SK-N-SH treated with all-trans-retinoic acid at 6 μM for 48 hours (cell line): ENCODE data around the gene DNAJA2.

Source experiments
- ATAC-seq: fragments of 200-7000 bp; cut with Tn5 transposase; 3 replicates; pipeline ENCODE4 v1.9.1; 2020; ENCODE audit warnings: mild to moderate bottlenecking, moderate library complexity
- BACH2 ChIP-seq: fragments of 250-450 bp; sonication (Bioruptor Pico); IDR thresholded peaks from 2 replicates; pipeline ENCODE4 v1.9.0; 2021; ENCODE audit warnings: mild to moderate bottlenecking, borderline replicate concordance
- CREB5 ChIP-seq: fragments of 250-450 bp; sonication (Bioruptor Pico); IDR thresholded peaks from 2 replicates; pipeline ENCODE4 v1.5.1; 2020; ENCODE audit warnings: low read depth, mild to moderate bottlenecking, moderate library complexity
- ESRRG ChIP-seq: fragments of 250-450 bp; sonication (Bioruptor Pico); IDR thresholded peaks from 2 replicates; pipeline ENCODE4 v1.6.1; 2021; ENCODE audit warnings: mild to moderate bottlenecking
- ISL1 ChIP-seq: fragments of 250-450 bp; sonication (Bioruptor Pico); IDR thresholded peaks from 2 replicates; pipeline ENCODE4 v2.1.2; 2022; ENCODE audit warnings: mild to moderate bottlenecking, moderate library complexity
- OSR1 ChIP-seq: fragments of 250-450 bp; sonication (Bioruptor Pico); IDR thresholded peaks from 2 replicates; pipeline ENCODE4 v1.8.0; 2022; ENCODE audit warnings: moderate library complexity, mild to moderate bottlenecking, inconsistent platforms
- RARB ChIP-seq: fragments of 250-450 bp; sonication (Bioruptor Pico); IDR thresholded peaks from 2 replicates; pipeline ENCODE4 v1.8.0; 2021; ENCODE audit warnings: mild to moderate bottlenecking, moderate library complexity
- SNAI2 ChIP-seq: fragments of 250-450 bp; sonication (Bioruptor Pico); IDR thresholded peaks from 2 replicates; pipeline ENCODE4 v1.5.0; 2020; ENCODE audit warnings: mild to moderate bottlenecking, moderate library complexity
- TCF4 ChIP-seq: fragments of 250-450 bp; sonication (Bioruptor Pico); IDR thresholded peaks from 2 replicates; pipeline ENCODE4 v1.8.0; 2021; ENCODE audit warnings: mild to moderate bottlenecking, moderate library complexity, borderline replicate concordance
- TOX ChIP-seq: fragments of 250-450 bp; sonication (Bioruptor Pico); IDR thresholded peaks from 2 replicates; pipeline ENCODE4 v1.8.0; 2021; ENCODE audit warnings: mild to moderate bottlenecking, moderate library complexity, borderline replicate concordance
- ZC3H10 ChIP-seq: fragments of 250-450 bp; sonication (Bioruptor Pico); IDR thresholded peaks from 2 replicates; pipeline ENCODE4 v1.5.1; 2021; ENCODE audit warnings: mild to moderate bottlenecking, moderate library complexity
- ZFP3 ChIP-seq: fragments of 250-450 bp; sonication (Bioruptor Pico); IDR thresholded peaks from 2 replicates; pipeline ENCODE4 v1.5.0; 2020; ENCODE audit warnings: mild to moderate bottlenecking, moderate library complexity
- ZFP30 ChIP-seq: fragments of 450-650 bp; formaldehyde crosslinking; IDR thresholded peaks from 2 replicates; pipeline ENCODE4 v1.5.0; 2022; ENCODE audit warnings: mild to moderate bottlenecking, moderate library complexity
- ZNF565 ChIP-seq: fragments of 450-650 bp; formaldehyde crosslinking; conservative IDR thresholded peaks from 2 replicates; pipeline ENCODE4 v1.5.0; 2020; ENCODE audit warnings: low read depth, mild to moderate bottlenecking, moderate library complexity
- ZNF70 ChIP-seq: fragments of 450-650 bp; formaldehyde crosslinking; IDR thresholded peaks from 2 replicates; pipeline ENCODE4 v1.5.0; 2020; ENCODE audit warnings: mild to moderate bottlenecking, moderate library complexity
- ZNF8 ChIP-seq: fragments of 450-650 bp; formaldehyde crosslinking; IDR thresholded peaks from 2 replicates; pipeline ENCODE4 v1.5.0; 2020; ENCODE audit warnings: mild to moderate bottlenecking, moderate library complexity
- TF ChIP-seq, protein P1 (sequence below): fragments of 250-450 bp; sonication (Bioruptor Pico); IDR thresholded peaks from 2 replicates; pipeline ENCODE4 v1.5.0; 2020; ENCODE audit warnings: mild to moderate bottlenecking, moderate library complexity
- TF ChIP-seq, protein P2 (sequence below): fragments of 250-450 bp; sonication (Bioruptor Pico); IDR thresholded peaks from 2 replicates; pipeline ENCODE4 v1.5.1; 2021; ENCODE audit warnings: mild to moderate bottlenecking, moderate library complexity
- TF ChIP-seq, protein P3 (sequence below): fragments of 250-450 bp; sonication (Bioruptor Pico); IDR thresholded peaks from 2 replicates; pipeline ENCODE4 v1.8.0; 2021; ENCODE audit warnings: low read depth, mild to moderate bottlenecking, moderate library complexity, borderline replicate concordance

DNAJA2 gene

DNA sequence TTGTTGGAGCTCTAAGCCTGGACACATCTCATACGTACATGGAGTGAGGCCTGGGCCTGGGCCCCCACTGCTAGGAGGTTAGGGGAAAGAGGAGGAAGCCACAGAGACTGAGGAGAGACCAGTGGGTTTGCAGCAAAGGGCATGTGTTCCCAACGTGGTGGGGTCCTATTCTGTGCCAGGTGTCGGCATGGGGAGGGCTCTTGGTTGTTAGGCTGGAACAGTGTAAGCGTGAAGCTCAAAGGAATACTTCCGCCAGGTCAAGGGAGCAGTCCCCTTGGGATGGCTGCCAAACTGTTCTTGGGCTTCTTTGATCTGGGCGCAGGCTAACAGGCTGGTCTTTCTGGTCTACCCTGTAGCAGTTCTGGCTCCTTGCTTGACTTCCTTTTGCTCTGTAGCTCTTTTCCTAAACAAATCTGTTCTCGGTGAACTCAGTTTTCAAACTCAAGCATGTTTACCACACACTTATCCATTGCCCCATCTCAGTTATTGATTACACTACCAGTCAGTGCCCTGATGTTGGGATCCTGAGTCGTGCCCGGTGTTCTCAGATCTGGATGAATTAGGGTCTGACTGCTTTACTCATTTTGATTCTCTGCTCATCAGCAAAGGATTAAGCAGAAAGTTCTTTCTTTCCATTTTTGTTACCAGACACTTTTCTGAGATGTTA is 52.9 kb downstream of the DNAJA2 start:
- no peak for ATAC-seq
- TF ChIP-seq OSR1 (CRISPR knock-in tag): no peak
- no peak for TF ChIP-seq ISL1
- TF ChIP-seq ZC3H10 (CRISPR knock-in tag): no peak
- TF ChIP-seq ZFP30 (CRISPR knock-in tag): no peak
- no peak for TF ChIP-seq TOX
- no peak for TF ChIP-seq RARB (CRISPR knock-in tag)
- no peak for TF ChIP-seq ZNF8 (CRISPR knock-in tag)
- TF ChIP-seq ZNF565 (CRISPR knock-in tag): no peak

GRCh38 chr16:46918905-46919792 is 54.3 kb downstream of the DNAJA2 start:
- TF ChIP-seq BACH2 (CRISPR knock-in tag) (no peak), CREB5 (CRISPR knock-in tag) (no peak), ZNF8 (CRISPR knock-in tag) (no peak)
- no peak for ATAC-seq

- no peak for ATAC-seq
- TF ChIP-seq ZNF8 (CRISPR knock-in tag): no peak
- TF ChIP-seq ZC3H10 (CRISPR knock-in tag): no peak
- no peak for TF ChIP-seq ZFP30 (CRISPR knock-in tag)
- TF ChIP-seq TCF4 (CRISPR knock-in tag): no peak
- TF ChIP-seq, protein P1, sequence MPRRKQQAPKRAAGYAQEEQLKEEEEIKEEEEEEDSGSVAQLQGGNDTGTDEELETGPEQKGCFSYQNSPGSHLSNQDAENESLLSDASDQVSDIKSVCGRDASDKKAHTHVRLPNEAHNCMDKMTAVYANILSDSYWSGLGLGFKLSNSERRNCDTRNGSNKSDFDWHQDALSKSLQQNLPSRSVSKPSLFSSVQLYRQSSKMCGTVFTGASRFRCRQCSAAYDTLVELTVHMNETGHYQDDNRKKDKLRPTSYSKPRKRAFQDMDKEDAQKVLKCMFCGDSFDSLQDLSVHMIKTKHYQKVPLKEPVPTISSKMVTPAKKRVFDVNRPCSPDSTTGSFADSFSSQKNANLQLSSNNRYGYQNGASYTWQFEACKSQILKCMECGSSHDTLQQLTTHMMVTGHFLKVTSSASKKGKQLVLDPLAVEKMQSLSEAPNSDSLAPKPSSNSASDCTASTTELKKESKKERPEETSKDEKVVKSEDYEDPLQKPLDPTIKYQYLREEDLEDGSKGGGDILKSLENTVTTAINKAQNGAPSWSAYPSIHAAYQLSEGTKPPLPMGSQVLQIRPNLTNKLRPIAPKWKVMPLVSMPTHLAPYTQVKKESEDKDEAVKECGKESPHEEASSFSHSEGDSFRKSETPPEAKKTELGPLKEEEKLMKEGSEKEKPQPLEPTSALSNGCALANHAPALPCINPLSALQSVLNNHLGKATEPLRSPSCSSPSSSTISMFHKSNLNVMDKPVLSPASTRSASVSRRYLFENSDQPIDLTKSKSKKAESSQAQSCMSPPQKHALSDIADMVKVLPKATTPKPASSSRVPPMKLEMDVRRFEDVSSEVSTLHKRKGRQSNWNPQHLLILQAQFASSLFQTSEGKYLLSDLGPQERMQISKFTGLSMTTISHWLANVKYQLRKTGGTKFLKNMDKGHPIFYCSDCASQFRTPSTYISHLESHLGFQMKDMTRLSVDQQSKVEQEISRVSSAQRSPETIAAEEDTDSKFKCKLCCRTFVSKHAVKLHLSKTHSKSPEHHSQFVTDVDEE: no peak
- no peak for TF ChIP-seq TOX
These were observed 55.1 kb downstream of the DNAJA2 start for GRCh38 chr16:46918400-46918799.

GRCh38 chr16:46916980-46917379 is 56.5 kb downstream of the DNAJA2 start:
- ATAC-seq: peak; percentile 86
- TF ChIP-seq SNAI2: no peak
- TF ChIP-seq ZFP3 (CRISPR knock-in tag): no peak
- TF ChIP-seq, protein P1: no peak
- TF ChIP-seq, protein P2, sequence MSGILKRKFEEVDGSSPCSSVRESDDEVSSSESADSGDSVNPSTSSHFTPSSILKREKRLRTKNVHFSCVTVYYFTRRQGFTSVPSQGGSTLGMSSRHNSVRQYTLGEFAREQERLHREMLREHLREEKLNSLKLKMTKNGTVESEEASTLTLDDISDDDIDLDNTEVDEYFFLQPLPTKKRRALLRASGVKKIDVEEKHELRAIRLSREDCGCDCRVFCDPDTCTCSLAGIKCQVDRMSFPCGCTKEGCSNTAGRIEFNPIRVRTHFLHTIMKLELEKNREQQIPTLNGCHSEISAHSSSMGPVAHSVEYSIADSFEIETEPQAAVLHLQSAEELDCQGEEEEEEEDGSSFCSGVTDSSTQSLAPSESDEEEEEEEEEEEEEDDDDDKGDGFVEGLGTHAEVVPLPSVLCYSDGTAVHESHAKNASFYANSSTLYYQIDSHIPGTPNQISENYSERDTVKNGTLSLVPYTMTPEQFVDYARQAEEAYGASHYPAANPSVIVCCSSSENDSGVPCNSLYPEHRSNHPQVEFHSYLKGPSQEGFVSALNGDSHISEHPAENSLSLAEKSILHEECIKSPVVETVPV (CRISPR knock-in tag): no peak
- TF ChIP-seq CREB5 (CRISPR knock-in tag): no peak
- no peak for TF ChIP-seq BACH2 (CRISPR knock-in tag)
- TF ChIP-seq TOX: no peak
- TF ChIP-seq ZNF70 (CRISPR knock-in tag): no peak
- no peak for TF ChIP-seq ESRRG (CRISPR knock-in tag)
- TF ChIP-seq ZNF8 (CRISPR knock-in tag): no peak
- TF ChIP-seq ZFP30 (CRISPR knock-in tag): no peak
- TF ChIP-seq, protein P3, sequence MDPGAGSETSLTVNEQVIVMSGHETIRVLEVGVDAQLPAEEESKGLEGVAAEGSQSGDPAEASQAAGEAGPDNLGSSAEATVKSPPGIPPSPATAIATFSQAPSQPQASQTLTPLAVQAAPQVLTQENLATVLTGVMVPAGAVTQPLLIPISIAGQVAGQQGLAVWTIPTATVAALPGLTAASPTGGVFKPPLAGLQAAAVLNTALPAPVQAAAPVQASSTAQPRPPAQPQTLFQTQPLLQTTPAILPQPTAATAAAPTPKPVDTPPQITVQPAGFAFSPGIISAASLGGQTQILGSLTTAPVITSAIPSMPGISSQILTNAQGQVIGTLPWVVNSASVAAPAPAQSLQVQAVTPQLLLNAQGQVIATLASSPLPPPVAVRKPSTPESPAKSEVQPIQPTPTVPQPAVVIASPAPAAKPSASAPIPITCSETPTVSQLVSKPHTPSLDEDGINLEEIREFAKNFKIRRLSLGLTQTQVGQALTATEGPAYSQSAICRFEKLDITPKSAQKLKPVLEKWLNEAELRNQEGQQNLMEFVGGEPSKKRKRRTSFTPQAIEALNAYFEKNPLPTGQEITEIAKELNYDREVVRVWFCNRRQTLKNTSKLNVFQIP (CRISPR knock-in tag): no peak
